Neutrophil (primary cell): Measurements from ENCODE around the gene BZW2.
A peak's percentile ranks its signal among the peaks of the same experiment; 100 is the strongest.

Experiments used
- H3K27ac ChIP-seq: fragments of 200-600 bp; sonication (generic); 2 replicates; pipeline ENCODE4 v1.5.1; 2016; ENCODE audit warnings: mild to moderate bottlenecking, moderate library complexity
- H3K27me3 ChIP-seq: fragments of 200-600 bp; sonication (generic); 2 replicates; pipeline ENCODE4 v1.6.0; 2016; ENCODE audit warnings: mild to moderate bottlenecking
- H3K36me3 ChIP-seq: fragments of 200-600 bp; sonication (generic); 2 replicates; pipeline ENCODE4 v1.5.1; 2017
- H3K4me1 ChIP-seq, 2 experiments: fragments of 200-600 bp in 1 of 2; sonication (generic) in 1 of 2; 1 replicate in 1 of 2; 2 replicates in 1 of 2; pipeline versions ENCODE4 v1.5.1 to v1.6.1; 2013 to 2016; ENCODE audit warnings: low read depth in 1 of 2, low read length in 1 of 2, mild to moderate bottlenecking in 1 of 2, moderate library complexity in 1 of 2; ENCODE audit not compliant: control insufficient read depth in 1 of 2, insufficient read depth in 1 of 2
- H3K4me3 ChIP-seq, 2 experiments: fragments of 200-600 bp in 1 of 2; sonication (generic) in 1 of 2; 1 replicate in 1 of 2; 2 replicates in 1 of 2; pipeline ENCODE4 v1.5.1; 2013 to 2016; ENCODE audit warnings: low read depth in 1 of 2, low read length in 1 of 2, mild to moderate bottlenecking in 1 of 2, moderate library complexity in 1 of 2
- H3K9me3 ChIP-seq: fragments of 200-600 bp; sonication (generic); 2 replicates; pipeline ENCODE4 v1.5.1; 2016
- CTCF ChIP-seq: fragments of 200-600 bp; sonication (generic); IDR thresholded peaks from 2 replicates; pipeline ENCODE4 v1.5.1; 2016; ENCODE audit warnings: antibody characterized with exemption

The BZW2 gene

GRCh38 chr7:16668049-16668858, 22.3 kb downstream of the BZW2 start:
- no peaks in the 10 kb centered on the region for H3K36me3 ChIP-seq
- H3K27ac ChIP-seq = peak overlapping the region; percentile 48
- peaks cover 4 to 8% of the 10 kb centered on the region in 2 experiments for H3K4me1 ChIP-seq
- no peaks in the 10 kb centered on the region for H3K27me3 ChIP-seq
- no peaks in the 10 kb centered on the region for H3K9me3 ChIP-seq
- H3K4me3 ChIP-seq = no peak overlapping the region
- TF ChIP-seq CTCF = no peak

GRCh38 chr7:16668978-16669377, 23.0 kb downstream of the BZW2 start:
- Histone ChIP-seq H3K36me3 (no peaks in the 10 kb centered on the region), H3K27ac (no peak overlapping the region), H3K4me3 (no peak overlapping the region)

GRCh38 chr7:16669581-16669980, 23.6 kb downstream of the BZW2 start:
- Histone ChIP-seq H3K27ac (no peak overlapping the region), H3K36me3 (no peaks in the 10 kb centered on the region), H3K4me3 (no peak overlapping the region), H3K27me3 (no peaks in the 10 kb centered on the region), H3K9me3 (no peaks in the 10 kb centered on the region), H3K4me1 (peaks cover 4 to 8% of the 10 kb centered on the region in 2 experiments)
- no peak for TF ChIP-seq CTCF

More at GRCh38 chr7:16668978-16669377, 23.0 kb downstream of the BZW2 start:
- TF ChIP-seq CTCF = no peak
- Histone ChIP-seq H3K9me3 (no peaks in the 10 kb centered on the region), H3K27me3 (no peaks in the 10 kb centered on the region), H3K4me1 (peaks cover 4 to 8% of the 10 kb centered on the region in 2 experiments)

GRCh38 chr7:16670021-16670420, 24.0 kb downstream of the BZW2 start:
- H3K9me3 ChIP-seq = no peaks in the 10 kb centered on the region
- no peak for TF ChIP-seq CTCF
- no peak overlapping the region for H3K27ac ChIP-seq
- no peak overlapping the region for H3K4me3 ChIP-seq
- no peaks in the 10 kb centered on the region for H3K36me3 ChIP-seq
- H3K27me3 ChIP-seq = no peaks in the 10 kb centered on the region
- H3K4me1 ChIP-seq = peaks cover 4 to 8% of the 10 kb centered on the region in 2 experiments

GRCh38 chr7:16670731-16671344, 24.9 kb downstream of the BZW2 start:
- Histone ChIP-seq H3K27me3 (no peaks in the 10 kb centered on the region), H3K36me3 (no peaks in the 10 kb centered on the region), H3K4me3 (no peak overlapping the region), H3K9me3 (no peaks in the 10 kb centered on the region), H3K27ac (no peak overlapping the region), H3K4me1 (peaks cover 4 to 8% of the 10 kb centered on the region in 2 experiments)
- TF ChIP-seq CTCF = no peak
